ENCODE measurements around the gene POTEF. TPM values are rescaled to one million over a fixed set of nuclear protein-coding genes. Genes with fewer than 3 reads are reported as not detected.
"Not testable (repeated sequence)": the region's sequence is repeated elsewhere in the genome, so short reads cannot be mapped to it uniquely, and the experiment has no call there.

POTEF gene
- 0.11 TPM for polyA plus RNA-seq (2013, experiment 1 of 2)
- polyA plus RNA-seq (2013, experiment 2 of 2): 0.10 TPM

GRCh38 chr2:130129120-130129829, at the start of gene POTEF:
Gene POTEF (minus strand): TSS chr2:130129222. CDS start chr2:130120515, 8,707 bp downstream.
- H3K23ac ChIP-seq (ENCODE audit: low read length in 2 of 2); H3K79me1 ChIP-seq (replicated peaks; ENCODE audit: low read length, poor library complexity, severe bottlenecking); H2AK5ac ChIP-seq (ENCODE audit: low read length, severe bottlenecking); H3K27me3 ChIP-seq (ENCODE audit: control insufficient read depth in 1 of 2, insufficient read depth in 1 of 2, low read length in 2 of 2); H2BK5ac ChIP-seq (ENCODE audit: low read depth, low read length, poor library complexity, severe bottlenecking); H4K91ac ChIP-seq (ENCODE audit: low read length); H3K9ac ChIP-seq (ENCODE audit: low read length); H3K18ac ChIP-seq (ENCODE audit: low read depth in 1 of 2, low read length in 2 of 2); H3K27ac ChIP-seq (ENCODE audit: low read length, poor library complexity, severe bottlenecking); H3K4me3 ChIP-seq (ENCODE audit: insufficient read depth in 1 of 2, low read depth in 1 of 2, low read length in 2 of 2); H2BK15ac ChIP-seq (ENCODE audit: low read depth, poor library complexity, severe bottlenecking); H2BK12ac ChIP-seq (ENCODE audit: low read length in 2 of 2); H3K4ac ChIP-seq (ENCODE audit: low read depth in 1 of 2, low read length in 2 of 2); H3K9me3 ChIP-seq (ENCODE audit: control insufficient read depth, low read length); H2BK120ac ChIP-seq (ENCODE audit: low read depth, low read length); H4K8ac ChIP-seq (ENCODE audit: low read length); H3K4me2 ChIP-seq (ENCODE audit: low read length, poor library complexity, severe bottlenecking); H3K4me1 ChIP-seq (ENCODE audit: control insufficient read depth, insufficient read depth, low read depth, low read length); H3K36me3 ChIP-seq (ENCODE audit: control insufficient read depth in 1 of 2, insufficient read depth in 2 of 2, low read depth in 1 of 2, low read length in 2 of 2); H3K14ac ChIP-seq (ENCODE audit: low read length in 2 of 2); H2AFZ ChIP-seq (ENCODE audit: low read depth, low read length): not testable (repeated sequence)
- 81% methylated on average over 12 of the region's 29 CpGs for WGBS
- peak; percentile 42 for DNase-seq

- H2BK120ac ChIP-seq (ENCODE audit: low read depth, low read length); DNase-seq; H3K4me2 ChIP-seq (ENCODE audit: low read length, poor library complexity, severe bottlenecking); H4K8ac ChIP-seq (ENCODE audit: low read length); H2AFZ ChIP-seq (ENCODE audit: low read depth, low read length); H3K14ac ChIP-seq (ENCODE audit: low read length in 2 of 2); H3K4me1 ChIP-seq (ENCODE audit: control insufficient read depth, insufficient read depth, low read depth, low read length); H3K9ac ChIP-seq (ENCODE audit: low read length); H3K18ac ChIP-seq (ENCODE audit: low read depth in 1 of 2, low read length in 2 of 2); H2BK15ac ChIP-seq (ENCODE audit: low read depth, poor library complexity, severe bottlenecking); H2AK5ac ChIP-seq (ENCODE audit: low read length, severe bottlenecking); H3K27ac ChIP-seq (ENCODE audit: low read length, poor library complexity, severe bottlenecking); H2BK5ac ChIP-seq (ENCODE audit: low read depth, low read length, poor library complexity, severe bottlenecking); H3K27me3 ChIP-seq (ENCODE audit: control insufficient read depth in 1 of 2, insufficient read depth in 1 of 2, low read length in 2 of 2); H3K23ac ChIP-seq (ENCODE audit: low read length in 2 of 2); H3K4me3 ChIP-seq (ENCODE audit: insufficient read depth in 1 of 2, low read depth in 1 of 2, low read length in 2 of 2); H3K9me3 ChIP-seq (ENCODE audit: control insufficient read depth, low read length); H2BK12ac ChIP-seq (ENCODE audit: low read length in 2 of 2); H4K91ac ChIP-seq (ENCODE audit: low read length); H3K4ac ChIP-seq (ENCODE audit: low read depth in 1 of 2, low read length in 2 of 2): not testable (repeated sequence)
- WGBS: 93% methylated on average over 5 of the region's 5 CpGs
- H3K79me1 ChIP-seq (replicated peaks; ENCODE audit: low read length, poor library complexity, severe bottlenecking): peaks cover 26% of the 10 kb centered on the region
- peaks cover 44 to 46% of the 10 kb centered on the region in 2 experiments for H3K36me3 ChIP-seq (ENCODE audit: control insufficient read depth in 1 of 2, insufficient read depth in 2 of 2, low read depth in 1 of 2, low read length in 2 of 2)
Measured at GRCh38 chr2:130174866-130175265, 45.8 kb upstream of the POTEF start.

DNA sequence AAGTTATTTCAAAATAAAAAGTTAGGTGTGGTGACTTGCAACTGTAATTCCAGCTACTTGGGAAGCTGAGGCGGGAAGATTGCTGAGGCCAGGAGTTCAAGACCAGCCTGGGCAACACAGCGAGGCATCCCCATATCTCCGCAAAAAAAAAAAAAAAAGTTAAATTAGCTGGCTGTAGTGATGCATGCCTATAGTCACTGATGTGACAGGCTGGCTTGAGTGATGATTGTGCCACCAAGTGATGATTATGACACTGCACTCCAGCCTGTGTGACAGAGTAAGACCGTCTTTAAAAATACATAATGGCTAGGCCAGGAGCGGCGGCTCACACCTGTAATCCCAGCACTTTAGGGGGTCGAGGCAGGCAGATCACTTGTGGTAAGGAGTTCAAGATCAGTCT, 40.9 kb upstream of the POTEF start:
- 98% methylated on average over 6 of the region's 7 CpGs for WGBS

GRCh38 chr2:130169163-130169562, 40.1 kb upstream of the POTEF start:
- H4K91ac ChIP-seq (ENCODE audit: low read length); H2BK5ac ChIP-seq (ENCODE audit: low read depth, low read length, poor library complexity, severe bottlenecking); H2AK5ac ChIP-seq (ENCODE audit: low read length, severe bottlenecking); H2BK12ac ChIP-seq (ENCODE audit: low read length in 2 of 2); H3K9me3 ChIP-seq (ENCODE audit: control insufficient read depth, low read length); H2BK120ac ChIP-seq (ENCODE audit: low read depth, low read length); H3K27ac ChIP-seq (ENCODE audit: low read length, poor library complexity, severe bottlenecking); H3K4me2 ChIP-seq (ENCODE audit: low read length, poor library complexity, severe bottlenecking); H2BK15ac ChIP-seq (ENCODE audit: low read depth, poor library complexity, severe bottlenecking); H3K4me3 ChIP-seq (ENCODE audit: insufficient read depth in 1 of 2, low read depth in 1 of 2, low read length in 2 of 2); H3K27me3 ChIP-seq (ENCODE audit: control insufficient read depth in 1 of 2, insufficient read depth in 1 of 2, low read length in 2 of 2); H3K23ac ChIP-seq (ENCODE audit: low read length in 2 of 2); H2AFZ ChIP-seq (ENCODE audit: low read depth, low read length); H3K4me1 ChIP-seq (ENCODE audit: control insufficient read depth, insufficient read depth, low read depth, low read length); H3K18ac ChIP-seq (ENCODE audit: low read depth in 1 of 2, low read length in 2 of 2); DNase-seq; H4K8ac ChIP-seq (ENCODE audit: low read length); H3K9ac ChIP-seq (ENCODE audit: low read length); H3K4ac ChIP-seq (ENCODE audit: low read depth in 1 of 2, low read length in 2 of 2); H3K14ac ChIP-seq (ENCODE audit: low read length in 2 of 2): not testable (repeated sequence)
- no CpG with 5 or more reads among the region's 3 CpGs for WGBS
- H3K36me3 ChIP-seq (ENCODE audit: control insufficient read depth in 1 of 2, insufficient read depth in 2 of 2, low read depth in 1 of 2, low read length in 2 of 2): peaks cover 71 to 74% of the 10 kb centered on the region in 2 experiments
- H3K79me1 ChIP-seq (replicated peaks; ENCODE audit: low read length, poor library complexity, severe bottlenecking): peaks cover 30% of the 10 kb centered on the region

More for the DNA sequence above, 40.9 kb upstream of the POTEF start:
- Histone ChIP-seq H3K79me1 (replicated peaks; ENCODE audit: low read length, poor library complexity, severe bottlenecking) (peaks cover 34% of the 10 kb centered on the region), H3K4me3 (ENCODE audit: insufficient read depth in 1 of 2, low read depth in 1 of 2, low read length in 2 of 2) (no peak overlapping the region), H2BK5ac (ENCODE audit: low read depth, low read length, poor library complexity, severe bottlenecking) (no peak overlapping the region), H3K27me3 (ENCODE audit: control insufficient read depth in 1 of 2, insufficient read depth in 1 of 2, low read length in 2 of 2) (no peaks in the 10 kb centered on the region), H2AFZ (ENCODE audit: low read depth, low read length) (no peak overlapping the region), H2BK120ac (ENCODE audit: low read depth, low read length) (no peak overlapping the region), H3K4me2 (ENCODE audit: low read length, poor library complexity, severe bottlenecking) (no peak overlapping the region), H3K23ac (ENCODE audit: low read length in 2 of 2) (no peak overlapping the region), H3K14ac (ENCODE audit: low read length in 2 of 2) (no peak overlapping the region), H3K9ac (ENCODE audit: low read length) (no peak overlapping the region), H3K18ac (ENCODE audit: low read depth in 1 of 2, low read length in 2 of 2) (no peak overlapping the region), H3K27ac (ENCODE audit: low read length, poor library complexity, severe bottlenecking) (no peak overlapping the region), H2BK12ac (ENCODE audit: low read length in 2 of 2) (no peak overlapping the region), H2BK15ac (ENCODE audit: low read depth, poor library complexity, severe bottlenecking) (no peak overlapping the region), H3K4me1 (ENCODE audit: control insufficient read depth, insufficient read depth, low read depth, low read length) (no peaks in the 10 kb centered on the region), H3K36me3 (ENCODE audit: control insufficient read depth in 1 of 2, insufficient read depth in 2 of 2, low read depth in 1 of 2, low read length in 2 of 2) (peaks cover 74% of the 10 kb centered on the region in 2 experiments), H4K8ac (ENCODE audit: low read length) (no peak overlapping the region), H2AK5ac (ENCODE audit: low read length, severe bottlenecking) (no peak overlapping the region), H3K4ac (ENCODE audit: low read depth in 1 of 2, low read length in 2 of 2) (no peak overlapping the region), H4K91ac (ENCODE audit: low read length) (no peak overlapping the region), H3K9me3 (ENCODE audit: control insufficient read depth, low read length) (no peaks in the 10 kb centered on the region)
- no peak for DNase-seq
